ENCODE results near the gene ELAVL4. TPM values are rescaled to one million over a fixed set of nuclear protein-coding genes. Genes with fewer than 3 reads are reported as not detected.

ELAVL4 gene
- total and polyA plus RNA-seq, 2 donors (not counting 1 experiment from before 2014, with no cell fraction given): not detected

DNA sequence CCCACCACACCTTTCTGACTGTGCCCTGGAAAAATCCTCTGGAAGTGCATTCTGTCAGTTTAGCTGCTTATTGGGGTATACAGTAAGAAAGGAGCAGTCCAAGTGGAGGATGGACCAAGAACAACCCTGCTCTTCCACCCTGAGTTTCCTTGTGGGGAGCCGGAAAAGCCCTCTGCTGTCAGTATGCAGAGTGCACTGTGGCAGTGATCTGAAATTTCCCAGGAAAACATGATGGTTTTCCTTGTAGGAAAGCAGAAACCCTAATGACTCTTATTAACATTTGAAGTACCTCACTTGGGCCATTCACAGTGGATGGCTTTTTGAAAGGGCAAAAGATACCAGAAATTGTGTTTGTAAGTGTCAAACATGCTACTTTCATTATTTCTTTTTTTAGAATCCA, 20.5 kb downstream of the ELAVL4 start:
- H3K36me3 ChIP-seq (ENCODE audit: control insufficient read depth, insufficient read depth, low read length): no peaks in the 10 kb centered on the region
- H3K4me3 ChIP-seq (replicated peaks in 1 of 4; ENCODE audit: control extremely low read depth in 1 of 4, insufficient read depth in 1 of 4, low read depth in 3 of 4, low read length in 4 of 4): no peak overlapping the region
- DNase-seq (ENCODE audit: low read depth in 2 of 2): no peak
- H3K27ac ChIP-seq (ENCODE audit: insufficient read depth, low read length): no peak overlapping the region
- TF ChIP-seq, protein P1, sequence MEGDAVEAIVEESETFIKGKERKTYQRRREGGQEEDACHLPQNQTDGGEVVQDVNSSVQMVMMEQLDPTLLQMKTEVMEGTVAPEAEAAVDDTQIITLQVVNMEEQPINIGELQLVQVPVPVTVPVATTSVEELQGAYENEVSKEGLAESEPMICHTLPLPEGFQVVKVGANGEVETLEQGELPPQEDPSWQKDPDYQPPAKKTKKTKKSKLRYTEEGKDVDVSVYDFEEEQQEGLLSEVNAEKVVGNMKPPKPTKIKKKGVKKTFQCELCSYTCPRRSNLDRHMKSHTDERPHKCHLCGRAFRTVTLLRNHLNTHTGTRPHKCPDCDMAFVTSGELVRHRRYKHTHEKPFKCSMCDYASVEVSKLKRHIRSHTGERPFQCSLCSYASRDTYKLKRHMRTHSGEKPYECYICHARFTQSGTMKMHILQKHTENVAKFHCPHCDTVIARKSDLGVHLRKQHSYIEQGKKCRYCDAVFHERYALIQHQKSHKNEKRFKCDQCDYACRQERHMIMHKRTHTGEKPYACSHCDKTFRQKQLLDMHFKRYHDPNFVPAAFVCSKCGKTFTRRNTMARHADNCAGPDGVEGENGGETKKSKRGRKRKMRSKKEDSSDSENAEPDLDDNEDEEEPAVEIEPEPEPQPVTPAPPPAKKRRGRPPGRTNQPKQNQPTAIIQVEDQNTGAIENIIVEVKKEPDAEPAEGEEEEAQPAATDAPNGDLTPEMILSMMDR (conservative IDR thresholded peaks at IDR 0.05 in 1 of 2, IDR thresholded peaks at IDR 0.05 in 1 of 2; ENCODE audit: low read depth in 1 of 2, low read length in 2 of 2): no peak
- no peak for TF ChIP-seq EZH2 (IDR thresholded peaks at IDR 0.05; ENCODE audit: low read length, missing control alignments)
- no peak overlapping the region for H3K9ac ChIP-seq (ENCODE audit: insufficient read depth, low read length)
- H4K20me1 ChIP-seq (ENCODE audit: control insufficient read depth, extremely low read depth, insufficient read depth, low read length): no peaks in the 10 kb centered on the region
- H2AFZ ChIP-seq (ENCODE audit: low read length): no peak overlapping the region
- H3K79me2 ChIP-seq (ENCODE audit: control insufficient read depth, insufficient read depth, low read length): no peaks in the 10 kb centered on the region
- no peaks in the 10 kb centered on the region for H3K27me3 ChIP-seq (ENCODE audit: control insufficient read depth, insufficient read depth, low read length)
- no peak overlapping the region for H3K4me2 ChIP-seq (ENCODE audit: extremely low read depth, insufficient read depth, low read length)
- no peaks in the 10 kb centered on the region for H3K9me3 ChIP-seq (ENCODE audit: control insufficient read depth, insufficient read depth, low read depth, low read length)
- no peaks in the 10 kb centered on the region for H3K4me1 ChIP-seq (ENCODE audit: control insufficient read depth, extremely low read depth, insufficient read depth, low read length)

- DNase-seq (ENCODE audit: low read depth in 2 of 2): no peak
- H4K20me1 ChIP-seq (ENCODE audit: control insufficient read depth, extremely low read depth, insufficient read depth, low read length): no peaks in the 10 kb centered on the region
- H3K4me3 ChIP-seq (replicated peaks in 1 of 4; ENCODE audit: control extremely low read depth in 1 of 4, insufficient read depth in 1 of 4, low read depth in 3 of 4, low read length in 4 of 4): no peak overlapping the region
- TF ChIP-seq, protein P1 (conservative IDR thresholded peaks at IDR 0.05 in 1 of 2, IDR thresholded peaks at IDR 0.05 in 1 of 2; ENCODE audit: low read depth in 1 of 2, low read length in 2 of 2): no peak
- TF ChIP-seq EZH2 (IDR thresholded peaks at IDR 0.05; ENCODE audit: low read length, missing control alignments): no peak
- H3K27ac ChIP-seq (ENCODE audit: insufficient read depth, low read length): no peak overlapping the region
- no peaks in the 10 kb centered on the region for H3K79me2 ChIP-seq (ENCODE audit: control insufficient read depth, insufficient read depth, low read length)
- H3K4me1 ChIP-seq (ENCODE audit: control insufficient read depth, extremely low read depth, insufficient read depth, low read length): no peaks in the 10 kb centered on the region
- H3K4me2 ChIP-seq (ENCODE audit: extremely low read depth, insufficient read depth, low read length): no peak overlapping the region
- no peaks in the 10 kb centered on the region for H3K9me3 ChIP-seq (ENCODE audit: control insufficient read depth, insufficient read depth, low read depth, low read length)
- no peak overlapping the region for H2AFZ ChIP-seq (ENCODE audit: low read length)
- no peaks in the 10 kb centered on the region for H3K36me3 ChIP-seq (ENCODE audit: control insufficient read depth, insufficient read depth, low read length)
- H3K9ac ChIP-seq (ENCODE audit: insufficient read depth, low read length): no peak overlapping the region
- no peaks in the 10 kb centered on the region for H3K27me3 ChIP-seq (ENCODE audit: control insufficient read depth, insufficient read depth, low read length)
Observed at GRCh38 chr1:50132347-50132894, 23.7 kb downstream of the ELAVL4 start.

GRCh38 chr1:50135716-50136115, 27.0 kb downstream of the ELAVL4 start:
- Histone ChIP-seq H3K36me3 (ENCODE audit: control insufficient read depth, insufficient read depth, low read length) (no peaks in the 10 kb centered on the region), H3K4me1 (ENCODE audit: control insufficient read depth, extremely low read depth, insufficient read depth, low read length) (no peaks in the 10 kb centered on the region), H3K79me2 (ENCODE audit: control insufficient read depth, insufficient read depth, low read length) (no peaks in the 10 kb centered on the region), H3K27ac (ENCODE audit: insufficient read depth, low read length) (no peak overlapping the region), H4K20me1 (ENCODE audit: control insufficient read depth, extremely low read depth, insufficient read depth, low read length) (no peaks in the 10 kb centered on the region), H3K4me2 (ENCODE audit: extremely low read depth, insufficient read depth, low read length) (no peak overlapping the region), H3K9ac (ENCODE audit: insufficient read depth, low read length) (no peak overlapping the region), H2AFZ (ENCODE audit: low read length) (no peak overlapping the region), H3K4me3 (replicated peaks in 1 of 4; ENCODE audit: control extremely low read depth in 1 of 4, insufficient read depth in 1 of 4, low read depth in 3 of 4, low read length in 4 of 4) (no peak overlapping the region), H3K27me3 (ENCODE audit: control insufficient read depth, insufficient read depth, low read length) (no peaks in the 10 kb centered on the region), H3K9me3 (ENCODE audit: control insufficient read depth, insufficient read depth, low read depth, low read length) (no peaks in the 10 kb centered on the region)
- no peak for DNase-seq (ENCODE audit: low read depth in 2 of 2)
- TF ChIP-seq, protein P1 (conservative IDR thresholded peaks at IDR 0.05 in 1 of 2, IDR thresholded peaks at IDR 0.05 in 1 of 2; ENCODE audit: low read depth in 1 of 2, low read length in 2 of 2): no peak
- no peak for TF ChIP-seq EZH2 (IDR thresholded peaks at IDR 0.05; ENCODE audit: low read length, missing control alignments)
